RWPE1 (cell line): Measurements from ENCODE around the gene LDHD.

Experiments
- CTCF ChIA-PET: fragments of 350-600 bp; sonication (Branson Sonifier 250); formaldehyde crosslinking; extraction: SDS; loops from one replicate; lab custom pipeline; 2021; lab: Yijun Ruan, JAX
- POLR2A ChIA-PET: fragments of 400-600 bp; formaldehyde crosslinking; extraction: SDS; loops from one replicate; lab custom pipeline; 2020; ENCODE audit warnings: antibody characterized with exemption; ENCODE audit not compliant: low non-redundant PET; lab: Yijun Ruan, JAX
- DNase-seq: peaks from one replicate; pipeline ENCODE4 v3.0.0; 2012; ENCODE audit warnings: low spot score
- H3K27ac ChIP-seq: fragments of 450-650 bp; 2 replicates; pipeline ENCODE4 v1.5.1; 2017
- CTCF ChIP-seq: fragments of 450-650 bp; conservative IDR thresholded peaks from 2 replicates; pipeline ENCODE4 v1.5.1; 2017; ENCODE audit warnings: low read depth, mild to moderate bottlenecking

The LDHD gene

GRCh38 chr16:75075688-75076268, 40.8 kb downstream of the LDHD start:
- DNase-seq, result no peak
- H3K27ac ChIP-seq, result no peak overlapping the region

GRCh38 chr16:75074920-75075687, 41.5 kb downstream of the LDHD start:
- TF ChIP-seq CTCF, result no peak
- ChIA-PET CTCF (interaction anchor here (0.7 kb wide), 1 partner anchor 33 kb away, joined by 3 read pairs; no protein-coding TSS in a partner anchor), POLR2A (no interaction called here)
- no peak overlapping the region for H3K27ac ChIP-seq
- DNase-seq, result no peak

More at GRCh38 chr16:75075688-75076268, 40.8 kb downstream of the LDHD start:
- ChIA-PET POLR2A (no interaction called here), CTCF (interaction anchor here (0.7 kb wide), 1 partner anchor 33 kb away, joined by 3 read pairs; no protein-coding TSS in a partner anchor)
- TF ChIP-seq CTCF, result no peak

GRCh38 chr16:75074304-75074793, 42.2 kb downstream of the LDHD start:
- POLR2A ChIA-PET, result no interaction called here

GRCh38 chr16:75073545-75074303, 42.9 kb downstream of the LDHD start:
- ChIA-PET POLR2A (no interaction called here), CTCF (no interaction called here)
- TF ChIP-seq CTCF, result no peak
- DNase-seq, result no peak
- no peak overlapping the region for H3K27ac ChIP-seq

More at GRCh38 chr16:75074304-75074793, 42.2 kb downstream of the LDHD start:
- no peak for TF ChIP-seq CTCF
- no peak overlapping the region for H3K27ac ChIP-seq
- CTCF ChIA-PET, result no interaction called here
- DNase-seq, result no peak

- ChIA-PET POLR2A (no interaction called here), CTCF (no interaction called here)
- TF ChIP-seq CTCF, result no peak
- no peak overlapping the region for H3K27ac ChIP-seq
- DNase-seq, result no peak
Observed at GRCh38 chr16:75072239-75072947, 44.2 kb downstream of the LDHD start.
